Stimulated activated CD8-positive, alpha-beta memory T cell treated with anti-CD3 and anti-CD28 coated beads, Interleukin-12 subunit alpha, Interleukin-12 subunit beta, amount 100 ng/mL, for 1 hour (primary cell): ENCODE data around the gene RAB11FIP2.

Experiments used
- DNase-seq: peaks from one replicate; pipeline ENCODE4 v3.0.0-alpha.2; 2020; ENCODE audit warnings: low read depth

RAB11FIP2 gene

DNA sequence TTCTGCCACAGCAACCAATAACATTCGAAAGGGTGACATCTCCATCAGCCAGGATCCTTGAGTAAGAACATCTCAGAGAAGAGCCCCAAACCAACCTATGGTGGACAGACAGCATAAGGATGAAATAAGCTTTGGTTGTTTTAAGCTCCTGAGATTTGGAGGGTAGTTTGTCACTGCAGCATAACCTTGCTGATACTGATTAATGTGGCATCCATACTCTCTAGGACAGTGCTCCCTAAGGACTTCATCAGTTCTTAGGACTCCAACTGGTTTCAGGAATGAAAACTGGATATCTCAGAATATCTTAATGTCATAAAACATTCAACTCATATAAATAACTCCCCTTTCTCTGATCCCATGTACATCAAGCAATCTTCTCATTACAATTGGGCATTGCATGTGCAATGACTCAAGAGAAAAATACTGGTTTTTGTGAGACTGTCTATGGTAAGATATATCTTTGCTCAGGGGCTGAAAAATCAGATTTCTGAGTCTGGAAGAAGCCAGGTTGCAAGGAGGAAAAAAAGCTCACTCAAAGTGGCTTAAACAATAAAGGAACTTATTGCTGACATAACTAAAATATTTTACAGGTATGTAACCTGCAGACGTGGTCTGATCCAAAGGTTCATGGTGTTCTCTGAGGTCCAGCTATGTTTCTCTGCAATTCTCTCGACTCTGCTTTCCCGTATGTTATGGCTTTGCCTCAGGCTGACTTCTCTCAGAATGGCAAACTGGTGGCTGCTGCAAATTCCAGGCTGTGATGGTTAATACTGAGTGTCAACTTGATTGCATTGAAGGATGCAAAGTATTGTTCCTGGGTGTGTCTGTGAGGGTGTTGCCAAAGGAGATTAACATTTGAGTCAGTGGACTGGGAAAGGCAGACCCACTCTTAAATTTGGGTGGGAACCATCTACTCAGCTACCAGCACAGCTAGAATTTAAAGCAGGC is 65.7 kb downstream of the RAB11FIP2 start:
- DNase-seq: no peak

DNA sequence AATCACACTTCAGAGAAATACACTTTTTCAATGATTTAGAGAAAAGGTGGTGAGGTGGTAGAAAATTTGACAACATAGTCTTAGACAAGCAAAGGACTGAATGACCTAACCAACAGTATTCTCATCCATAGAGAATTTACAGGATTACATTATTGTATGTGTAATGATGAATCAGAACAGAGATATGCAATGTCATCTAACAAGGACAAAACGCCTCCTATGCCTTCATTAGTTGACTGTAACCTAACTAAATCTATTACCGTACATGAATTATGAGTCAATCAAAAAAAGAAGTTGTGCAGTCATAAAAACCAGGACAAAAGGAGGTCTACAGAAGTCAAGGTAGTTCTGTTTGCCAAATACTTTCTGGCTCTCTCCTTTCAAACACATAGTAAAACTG is 66.5 kb downstream of the RAB11FIP2 start:
- no peak for DNase-seq

DNA sequence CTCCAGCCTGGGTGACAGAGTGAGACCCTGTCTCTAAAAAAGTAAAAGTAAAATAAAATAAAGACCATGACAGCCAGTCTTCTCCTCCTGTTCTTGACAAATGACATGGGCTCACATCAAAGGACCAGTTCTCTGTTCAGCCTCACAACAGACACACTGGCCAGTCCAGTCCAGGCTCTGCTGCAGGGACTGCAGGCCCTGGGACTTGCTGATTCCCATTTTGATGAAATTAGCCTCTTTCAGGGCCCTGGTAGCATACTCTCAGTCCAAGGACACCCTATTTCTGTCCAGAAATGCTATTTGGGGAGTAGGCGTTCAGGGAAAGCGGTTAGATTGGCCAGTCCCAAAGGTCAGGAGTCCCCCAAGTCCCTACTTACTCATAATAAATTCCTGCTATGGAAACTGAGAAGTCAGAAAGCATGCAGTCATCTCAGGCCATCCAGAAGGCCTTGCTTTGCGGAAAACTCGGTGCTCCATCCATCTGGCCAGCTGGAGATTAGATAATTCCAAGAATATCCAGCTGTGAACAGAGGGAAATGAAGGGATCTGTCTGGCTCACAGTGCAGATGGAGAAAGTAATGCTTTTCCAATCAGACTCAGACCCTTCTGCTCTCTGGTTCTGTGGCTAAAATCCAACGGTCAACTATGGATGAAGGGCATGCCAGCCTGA is 74.4 kb downstream of the RAB11FIP2 start:
- no peak for DNase-seq

DNA sequence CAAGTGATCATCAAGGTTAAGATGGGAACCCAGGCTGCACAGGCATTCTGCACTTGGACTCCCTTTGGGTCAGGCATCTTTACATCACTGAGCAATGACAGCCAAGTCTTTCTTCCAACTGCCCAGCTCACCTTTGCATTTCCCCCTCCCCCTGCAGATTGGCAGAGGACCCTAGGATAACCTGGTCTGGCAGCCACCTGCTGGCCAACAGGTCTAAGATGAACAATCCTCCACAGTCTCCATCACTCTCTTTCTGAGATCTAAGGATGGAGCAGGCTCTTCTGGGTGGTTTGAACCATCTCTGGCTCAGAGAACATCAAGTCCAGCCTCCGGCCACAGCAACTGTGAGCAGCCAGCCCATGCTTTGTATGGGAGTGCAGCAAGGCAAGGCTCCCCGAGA is 75.8 kb downstream of the RAB11FIP2 start:
- no peak for DNase-seq

GRCh38 chr10:117969592-117969991 is 77.1 kb downstream of the RAB11FIP2 start:
- no peak for DNase-seq

GRCh38 chr10:117968354-117969182 is 78.2 kb downstream of the RAB11FIP2 start:
- no peak for DNase-seq

GRCh38 chr10:117967149-117967650 is 79.5 kb downstream of the RAB11FIP2 start:
- DNase-seq: no peak

DNA sequence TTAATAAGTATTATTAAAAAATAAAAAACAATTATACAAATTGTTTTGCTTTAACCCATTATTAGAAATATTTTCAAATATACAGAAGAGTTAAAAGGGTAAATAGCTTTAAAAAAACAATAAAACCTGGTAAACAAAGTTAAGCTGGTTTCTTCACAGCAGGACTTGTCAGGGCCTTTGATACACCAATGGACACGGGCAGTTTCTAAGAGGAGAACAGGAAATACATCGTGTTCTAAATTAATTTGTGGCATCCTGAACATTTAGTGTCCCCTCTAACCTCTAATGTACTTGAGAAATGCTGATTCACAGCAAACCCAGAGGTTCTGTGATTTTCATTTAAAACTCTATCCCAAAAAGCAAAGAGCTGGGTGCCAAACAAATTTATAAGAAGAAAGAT is 80.8 kb downstream of the RAB11FIP2 start:
- no peak for DNase-seq

GRCh38 chr10:117964536-117964935 is 82.2 kb downstream of the RAB11FIP2 start:
- DNase-seq: no peak

- DNase-seq: no peak
Observed at GRCh38 chr10:117960345-117960935, 86.3 kb downstream of the RAB11FIP2 start.

GRCh38 chr10:117956972-117957371 is 89.8 kb downstream of the RAB11FIP2 start:
- DNase-seq: no peak

- no peak for DNase-seq
Observed at GRCh38 chr10:117955176-117955575, 91.6 kb downstream of the RAB11FIP2 start.
